SU-DHL-6 (cell line): Measurements from ENCODE around the gene UBE2E1.

Source experiments
- EZH2phosphoT487 ChIP-seq: fragments of 200-600 bp; sonication (generic), shearing (Covaris generic); conservative IDR thresholded peaks from 2 replicates; pipeline ENCODE4 v1.6.1; 2018; ENCODE audit warnings: mild to moderate bottlenecking, antibody characterized with exemption, low read length, moderate library complexity, mixed read lengths
- TF ChIP-seq, protein P1 (sequence below): fragments of 200-600 bp; sonication (generic); IDR thresholded peaks from one replicate; pipeline ENCODE4 v1.5.1; 2017; ENCODE audit warnings: antibody characterized with exemption, mild to moderate bottlenecking, low read length, moderate library complexity; ENCODE audit not compliant: insufficient read depth, poor library complexity, severe bottlenecking

DNA sequence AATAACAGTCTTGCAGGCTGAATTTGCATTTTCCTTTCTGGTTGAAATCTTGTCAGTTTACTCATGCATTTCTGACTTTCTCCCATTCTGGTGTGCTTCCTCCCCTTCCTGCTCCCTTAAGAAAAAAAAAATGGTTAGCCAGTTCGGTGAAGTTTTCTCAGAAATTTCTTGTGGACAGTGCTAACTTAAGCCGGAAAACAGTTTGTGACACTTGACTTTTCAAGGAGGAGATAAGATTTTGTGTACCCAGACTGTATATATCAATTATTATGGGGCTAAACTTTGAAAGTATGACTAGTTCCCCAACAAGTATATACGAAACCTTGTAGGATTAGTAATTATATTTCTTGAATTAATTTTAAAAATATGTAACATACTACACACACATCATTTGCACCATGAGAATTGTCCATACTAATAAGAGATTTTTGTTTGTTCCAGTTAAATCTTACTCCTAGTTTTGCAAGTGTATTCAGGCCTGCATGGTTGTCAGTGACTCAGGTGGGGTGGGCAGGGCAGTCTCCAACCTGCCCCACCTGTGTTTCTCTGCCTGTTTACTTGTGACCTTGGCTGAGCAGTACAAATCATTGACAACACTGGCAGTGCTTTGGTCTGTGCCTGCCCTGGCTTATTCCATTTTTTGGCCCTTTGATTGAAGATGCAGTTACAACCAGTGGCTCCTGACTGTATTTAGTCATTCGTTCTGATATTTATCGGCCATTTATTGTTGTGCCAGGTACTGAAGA is 19.1 kb downstream of the UBE2E1 start:
- TF ChIP-seq, protein P1, sequence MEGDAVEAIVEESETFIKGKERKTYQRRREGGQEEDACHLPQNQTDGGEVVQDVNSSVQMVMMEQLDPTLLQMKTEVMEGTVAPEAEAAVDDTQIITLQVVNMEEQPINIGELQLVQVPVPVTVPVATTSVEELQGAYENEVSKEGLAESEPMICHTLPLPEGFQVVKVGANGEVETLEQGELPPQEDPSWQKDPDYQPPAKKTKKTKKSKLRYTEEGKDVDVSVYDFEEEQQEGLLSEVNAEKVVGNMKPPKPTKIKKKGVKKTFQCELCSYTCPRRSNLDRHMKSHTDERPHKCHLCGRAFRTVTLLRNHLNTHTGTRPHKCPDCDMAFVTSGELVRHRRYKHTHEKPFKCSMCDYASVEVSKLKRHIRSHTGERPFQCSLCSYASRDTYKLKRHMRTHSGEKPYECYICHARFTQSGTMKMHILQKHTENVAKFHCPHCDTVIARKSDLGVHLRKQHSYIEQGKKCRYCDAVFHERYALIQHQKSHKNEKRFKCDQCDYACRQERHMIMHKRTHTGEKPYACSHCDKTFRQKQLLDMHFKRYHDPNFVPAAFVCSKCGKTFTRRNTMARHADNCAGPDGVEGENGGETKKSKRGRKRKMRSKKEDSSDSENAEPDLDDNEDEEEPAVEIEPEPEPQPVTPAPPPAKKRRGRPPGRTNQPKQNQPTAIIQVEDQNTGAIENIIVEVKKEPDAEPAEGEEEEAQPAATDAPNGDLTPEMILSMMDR, result no peak
- no peak for TF ChIP-seq EZH2phosphoT487
